Caco-2 (cell line): ENCODE measurements around the gene ATL1. TPM values are rescaled to one million over a fixed set of nuclear protein-coding genes. Genes with fewer than 3 reads are reported as not detected.

Experiments used
- Bru-seq: library from RNA; stranded (reverse); fragments of 400-500 nt; gene quantifications from one replicate; lab custom pipeline; 2021; lab: Mats Ljungman, UMichigan
- BruChase-seq, 2 experiments: library from RNA; stranded (reverse); fragments of 400-500 nt; gene quantifications; one replicate each; lab custom pipeline; 2021; lab: Mats Ljungman, UMichigan
- BruUV-seq: library from RNA; stranded (reverse); fragments of 400-500 nt; replicated peaks from 2 replicates; lab custom pipeline; 2021; lab: Mats Ljungman, UMichigan
- CTCF ChIA-PET: fragments of 300-600 bp; sonication (Branson Sonifier 250); formaldehyde crosslinking; loops from one replicate; lab custom pipeline; 2022; ENCODE audit warnings: antibody characterized with exemption; lab: Charles Lee
- POLR2A ChIA-PET: fragments of 300-600 bp; sonication (Branson Sonifier 250); formaldehyde crosslinking; loops from one replicate; lab custom pipeline; 2022; ENCODE audit warnings: antibody characterized with exemption; lab: Charles Lee
- DNase-seq, 2 experiments: peaks; one replicate each; pipeline versions ENCODE4 v3.0.0 to v3.0.0-alpha.2; 2020 to 2022
- H3K27me3 ChIP-seq: replicated peaks from 2 replicates; pipeline ENCODE4 v1.6.0; 2011; ENCODE audit warnings: low read length; ENCODE audit not compliant: control insufficient read depth, insufficient read depth
- H3K36me3 ChIP-seq: 2 replicates; pipeline ENCODE4 v1.5.1; 2011; ENCODE audit warnings: low read length; ENCODE audit not compliant: control insufficient read depth, insufficient read depth
- H3K4me1 ChIP-seq: fragments of 250-450 bp; sonication (Bioruptor Pico); 2 replicates; pipeline ENCODE4 v1.5.1; 2020; ENCODE audit warnings: mild to moderate bottlenecking
- H3K4me3 ChIP-seq: 2 replicates; pipeline ENCODE4 v1.5.1; 2011; ENCODE audit warnings: low read depth, mild to moderate bottlenecking, control low read depth, low read length
- H3K9me3 ChIP-seq: fragments of 250-450 bp; sonication (Bioruptor Pico); 2 replicates; pipeline ENCODE4 v1.5.1; 2020; ENCODE audit warnings: mild to moderate bottlenecking, moderate library complexity
- H3K27ac Mint-ChIP-seq: one replicate; pipeline ENCODE4 v1.8.0; 2022; ENCODE audit warnings: mixed read lengths; ENCODE audit not compliant: unreplicated experiment
- H3K27me3 Mint-ChIP-seq: one replicate; pipeline ENCODE4 v1.8.0; 2022; ENCODE audit warnings: mixed read lengths; ENCODE audit not compliant: insufficient read depth, unreplicated experiment
- H3K36me3 Mint-ChIP-seq: one replicate; pipeline ENCODE4 v1.8.0; 2022; ENCODE audit warnings: mild to moderate bottlenecking, mixed read lengths; ENCODE audit not compliant: insufficient read depth, unreplicated experiment
- H3K4me1 Mint-ChIP-seq: one replicate; pipeline ENCODE4 v1.8.0; 2022; ENCODE audit warnings: low read depth, mixed read lengths; ENCODE audit not compliant: unreplicated experiment
- H3K4me3 Mint-ChIP-seq: one replicate; pipeline ENCODE4 v1.8.0; 2022; ENCODE audit warnings: mild to moderate bottlenecking, moderate library complexity, mixed read lengths; ENCODE audit not compliant: unreplicated experiment
- H3K9me3 Mint-ChIP-seq: one replicate; pipeline ENCODE4 v1.8.0; 2022; ENCODE audit warnings: mixed read lengths; ENCODE audit not compliant: unreplicated experiment
- CTCF ChIP-seq, 2 experiments: fragments of 200-600 bp in 1 of 2; IDR thresholded peaks; 1 replicate in 1 of 2; 2 replicates in 1 of 2; pipeline versions ENCODE4 v1.5.1 to v1.8.0; 2011 to 2022; ENCODE audit warnings: antibody characterized with exemption in 1 of 2, control low read depth in 1 of 2, inconsistent platforms in 1 of 2, low read depth in 1 of 2, low read length in 1 of 2, mild to moderate bottlenecking in 1 of 2, moderate library complexity in 1 of 2; ENCODE audit not compliant: insufficient read depth in 1 of 2, severe bottlenecking in 1 of 2, unreplicated experiment in 1 of 2
- intact Hi-C: fragments of 100-400 bp; cut with micrococcal nuclease; formaldehyde crosslinking; loops from one replicate; pipeline ENCODE4 v1.10.0; 2022; ENCODE audit not compliant: unreplicated experiment
- long read RNA-seq: library from polyadenylated mRNA; stranded (forward); transcript quantifications from one replicate; pipeline ENCODE4 v2.0.0, GENCODE V29; 2022
- total RNA-seq: library from RNA; stranded (reverse); gene quantifications from 2 replicates; pipeline ENCODE4 v1.2.3, GENCODE V29; 2022

ATL1 gene
- total RNA-seq: 1.1 and 1.2 TPM in 2 replicates
- percentile 33 among the genes with signal in this experiment for Bru-seq, nascent RNA
- BruChase-seq, experiment 1, labeled RNA remaining after a 2-hour chase: percentile 24 among the genes with signal in this experiment
- percentile 21 among the genes with signal in this experiment for BruChase-seq, experiment 2, labeled RNA remaining after a 6-hour chase
- long read RNA-seq, partial matches to known transcripts: 0 of 4 reads
- long read RNA-seq, other reads (novel, unspliced or antisense): 4 of 4 reads

GRCh38 chr14:50559990-50560930, at the start of gene ATL1:
Gene ATL1 (plus strand): TSS chr14:50560145. CDS start chr14:50560266, 121 bp downstream.
- peak; percentile 61 to 68 for DNase-seq
- CTCF ChIA-PET: interaction anchor here (0.6 to 1.0 kb wide), 4 partner anchors 9 to 216 kb away, joined by 3 to 4 read pairs (median 3); no protein-coding TSS in a partner anchor
- intact Hi-C loops: no loop called here

GRCh38 chr14:50510157-50510556, 49.8 kb upstream of the ATL1 start:
- no TSS peak for BruUV-seq
- TF ChIP-seq CTCF (IDR thresholded peaks at IDR 0.05; ENCODE audit: insufficient read depth in 1 of 2, low read depth in 1 of 2, low read length in 1 of 2, severe bottlenecking in 1 of 2, unreplicated experiment in 1 of 2): no peak
- Histone ChIP-seq H3K9me3 (no peaks in the 10 kb centered on the region), H3K36me3 (no peaks in the 10 kb centered on the region), H3K4me1 (no peaks in the 10 kb centered on the region), H3K4me3 (no peak overlapping the region), H3K27me3 (no peaks in the 10 kb centered on the region)
- H3K27ac Mint-ChIP-seq: no peak overlapping the region
- H3K9me3 Mint-ChIP-seq: no peaks in the 10 kb centered on the region
- DNase-seq: no peak
- no peak overlapping the region for H3K4me3 Mint-ChIP-seq
- intact Hi-C loops: no loop called here
- ChIA-PET POLR2A (no interaction called here), CTCF (no interaction called here)
- H3K4me1 Mint-ChIP-seq: no peaks in the 10 kb centered on the region
- peaks cover 12% of the 10 kb centered on the region for H3K36me3 Mint-ChIP-seq
- no peaks in the 10 kb centered on the region for H3K27me3 Mint-ChIP-seq

More at GRCh38 chr14:50559990-50560930, at the start of gene ATL1:
- peak within 1 kb of the TSS; percentile 74 for H3K4me3 Mint-ChIP-seq
- BruUV-seq: no TSS peak
- Histone ChIP-seq H3K9me3 (no peaks in the 10 kb centered on the region), H3K27me3 (no peaks in the 10 kb centered on the region; the same call in none of the 2 replicates), H3K36me3 (no peaks in the 10 kb centered on the region), H3K4me3 (peak within 1 kb of the TSS; percentile 64), H3K4me1 (no peaks in the 10 kb centered on the region)
- H3K27me3 Mint-ChIP-seq: peaks cover 19% of the 10 kb centered on the region
- H3K36me3 Mint-ChIP-seq: no peaks in the 10 kb centered on the region
- H3K4me1 Mint-ChIP-seq: no peaks in the 10 kb centered on the region
- H3K27ac Mint-ChIP-seq: no peak within 1 kb of the TSS
- no peak for TF ChIP-seq CTCF (IDR thresholded peaks at IDR 0.05; ENCODE audit: insufficient read depth in 1 of 2, low read depth in 1 of 2, low read length in 1 of 2, severe bottlenecking in 1 of 2, unreplicated experiment in 1 of 2)
- POLR2A ChIA-PET: interaction anchor here (0.6 kb wide), 1 partner anchor 107 kb away, joined by 4 read pairs; no protein-coding TSS in a partner anchor
- no peaks in the 10 kb centered on the region for H3K9me3 Mint-ChIP-seq

- Histone ChIP-seq H3K9me3 (no peaks in the 10 kb centered on the region), H3K4me3 (no peak overlapping the region), H3K36me3 (no peaks in the 10 kb centered on the region), H3K27me3 (no peaks in the 10 kb centered on the region), H3K4me1 (no peaks in the 10 kb centered on the region)
- intact Hi-C loops: no loop called here
- Mint-ChIP-seq H3K27ac (no peak overlapping the region), H3K4me1 (no peaks in the 10 kb centered on the region), H3K36me3 (peaks cover 8% of the 10 kb centered on the region), H3K9me3 (no peaks in the 10 kb centered on the region), H3K27me3 (no peaks in the 10 kb centered on the region), H3K4me3 (no peak overlapping the region)
- no peak for TF ChIP-seq CTCF (IDR thresholded peaks at IDR 0.05; ENCODE audit: insufficient read depth in 1 of 2, low read depth in 1 of 2, low read length in 1 of 2, severe bottlenecking in 1 of 2, unreplicated experiment in 1 of 2)
- DNase-seq: no peak
- POLR2A ChIA-PET: no interaction called here
- CTCF ChIA-PET: no interaction called here
- BruUV-seq: no TSS peak
Observed at GRCh38 chr14:50512463-50512862, 47.5 kb upstream of the ATL1 start.
